ENCODE data around the gene VCL.

- TF ChIP-seq CTCF (IDR thresholded peaks at IDR 0.05) = peak in 5 of 7 experiments; percentile 15 to 64 (median 32)
- TF ChIP-seq POLR2A (IDR thresholded peaks at IDR 0.05) = peak; percentile 52 to 87 (median 76)
Observed at GRCh38 chr10:74150990-74151878, 153.3 kb downstream of the VCL start, which contains the start of gene ADK.
